PC-3 (cell line): ENCODE measurements around the gene DLG4. TPM values are rescaled to one million over a fixed set of nuclear protein-coding genes. Genes with fewer than 3 reads are reported as not detected.
A peak's percentile ranks its signal among the peaks of the same experiment; 100 is the strongest.

Source experiments
- ATAC-seq: fragments of 200-7000 bp; cut with Tn5 transposase; 2 replicates; pipeline ENCODE4 v1.9.1; 2020; ENCODE audit warnings: mild to moderate bottlenecking, moderate library complexity
- BruUV-seq: library from RNA; stranded (reverse); fragments of 400-500 nt; replicated peaks from 2 replicates; lab custom pipeline; 2021; lab: Mats Ljungman, UMichigan
- CTCF ChIA-PET: fragments of 300-600 bp; sonication (Branson Sonifier 250); formaldehyde crosslinking; loops from one replicate; lab custom pipeline; 2022; ENCODE audit warnings: antibody characterized with exemption; lab: Charles Lee
- POLR2A ChIA-PET: fragments of 300-600 bp; sonication (Branson Sonifier 250); formaldehyde crosslinking; loops from one replicate; lab custom pipeline; 2022; ENCODE audit warnings: antibody characterized with exemption; ENCODE audit not compliant: unreplicated experiment; lab: Charles Lee
- DNase-seq: peaks from one replicate; pipeline ENCODE4 v3.0.0-alpha.2; 2015
- H2AFZ ChIP-seq: fragments of 300-600 bp; sonication (generic); 2 replicates; pipeline ENCODE4 v1.6.0; 2016; ENCODE audit warnings: antibody characterized with exemption, low read length
- H3F3A ChIP-seq: fragments of 300-600 bp; sonication (generic); one replicate; pipeline ENCODE4 v1.6.0; 2017; ENCODE audit warnings: antibody characterized with exemption, low read length, control low read depth, mild to moderate bottlenecking; ENCODE audit not compliant: unreplicated experiment
- H3K27ac ChIP-seq: fragments of 300-600 bp; sonication (generic); 2 replicates; pipeline ENCODE4 v1.5.1; 2016; ENCODE audit warnings: mild to moderate bottlenecking, low read length
- H3K27me3 ChIP-seq: fragments of 300-600 bp; sonication (generic); 2 replicates; pipeline ENCODE4 v1.6.1; 2016; ENCODE audit warnings: low read length, mixed read lengths
- H3K36me3 ChIP-seq: fragments of 300-600 bp; sonication (generic); 2 replicates; pipeline ENCODE4 v1.6.1; 2016; ENCODE audit warnings: low read depth, mixed run types, low read length, mixed read lengths
- H3K4me1 ChIP-seq: fragments of 300-600 bp; sonication (generic); 2 replicates; pipeline ENCODE4 v1.5.1; 2016; ENCODE audit warnings: low read length; ENCODE audit not compliant: insufficient read depth
- H3K4me2 ChIP-seq: fragments of 300-600 bp; sonication (generic); 2 replicates; pipeline ENCODE4 v1.6.0; 2016; ENCODE audit warnings: low read length
- H3K4me3 ChIP-seq: fragments of 300-600 bp; sonication (generic); 2 replicates; pipeline ENCODE4 v1.5.1; 2016; ENCODE audit warnings: mild to moderate bottlenecking, low read length, mixed read lengths
- H3K79me2 ChIP-seq: fragments of 300-600 bp; sonication (generic); 2 replicates; pipeline ENCODE4 v1.6.1; 2017; ENCODE audit warnings: low read length, mixed read lengths
- H3K9ac ChIP-seq: fragments of 300-600 bp; sonication (generic); 2 replicates; pipeline ENCODE4 v1.6.0; 2016; ENCODE audit warnings: mild to moderate bottlenecking, low read length
- H3K9me2 ChIP-seq: fragments of 300-600 bp; sonication (generic); replicated peaks from 2 replicates; pipeline ENCODE4 v1.6.1; 2016; ENCODE audit warnings: mixed run types, low read length, mixed read lengths
- H3K9me3 ChIP-seq: fragments of 300-600 bp; sonication (generic); 2 replicates; pipeline ENCODE4 v1.6.1; 2016; ENCODE audit warnings: low read length, mixed read lengths
- H4K20me1 ChIP-seq: fragments of 300-600 bp; sonication (generic); 2 replicates; pipeline ENCODE4 v1.6.1; 2016; ENCODE audit warnings: low read length, mixed read lengths
- EZH2 ChIP-seq: fragments of 300-600 bp; sonication (generic); IDR thresholded peaks from one replicate; pipeline ENCODE4 v1.6.1; 2017; ENCODE audit warnings: antibody characterized with exemption, mild to moderate bottlenecking, low read length; ENCODE audit not compliant: unreplicated experiment
- EZH2phosphoT487 ChIP-seq: fragments of 300-600 bp; sonication (generic); IDR thresholded peaks from 2 replicates; pipeline ENCODE4 v1.6.1; 2018; ENCODE audit warnings: mild to moderate bottlenecking, antibody characterized with exemption, low read length, borderline replicate concordance
- intact Hi-C: fragments of 100-400 bp; cut with micrococcal nuclease; formaldehyde crosslinking; loops from 2 replicates; pipeline ENCODE4 v1.9.0; 2023
- total RNA-seq: library from RNA; depleted of rRNA; stranded (reverse); fragments of >200 nt; gene quantifications from 2 replicates; pipeline ENCODE4 v1.2.3, GENCODE V29; 2014
- TF ChIP-seq, protein P1 (sequence below): fragments of 300-600 bp; sonication (generic); conservative IDR thresholded peaks from 2 replicates; pipeline ENCODE4 v1.5.1; 2017; ENCODE audit warnings: antibody characterized with exemption, low read depth, mild to moderate bottlenecking, low read length

The DLG4 gene
- total RNA-seq, 1 experiment from 2014 or later, result 6.5 TPM

DNA sequence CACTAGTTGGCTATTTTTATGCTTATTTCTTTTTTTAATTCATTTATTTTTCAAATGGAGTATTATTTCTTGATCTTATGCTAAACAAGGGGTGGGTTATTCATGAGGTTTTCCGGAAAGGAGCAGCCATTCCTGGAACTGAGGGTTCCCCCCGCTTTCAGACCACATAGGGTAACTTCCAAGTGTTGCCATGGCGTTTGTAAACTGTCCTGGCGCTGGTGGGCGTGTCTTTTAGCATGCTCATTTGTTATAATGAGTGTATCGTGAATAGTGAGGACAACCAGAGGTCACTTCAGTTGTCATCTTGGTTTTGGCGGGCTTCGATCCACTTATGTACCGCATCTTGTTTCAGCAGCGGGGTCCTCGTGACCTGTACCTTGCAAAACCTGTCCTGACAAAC lies 75.4 kb downstream of the DLG4 start:
- Histone ChIP-seq H3K4me3 (no peak overlapping the region), H3F3A (no peaks in the 10 kb centered on the region), H3K9me2 (no peaks in the 10 kb centered on the region), H4K20me1 (no peaks in the 10 kb centered on the region), H3K4me2 (no peak overlapping the region), H3K79me2 (no peaks in the 10 kb centered on the region), H3K27me3 (no peaks in the 10 kb centered on the region), H3K27ac (no peak overlapping the region), H3K36me3 (no peaks in the 10 kb centered on the region), H2AFZ (no peak overlapping the region), H3K9ac (no peak overlapping the region), H3K9me3 (no peaks in the 10 kb centered on the region), H3K4me1 (peaks cover 12% of the 10 kb centered on the region)
- TF ChIP-seq EZH2, result no peak
- CTCF ChIA-PET, result no interaction called here
- ATAC-seq (no peak), DNase-seq (no peak)
- BruUV-seq, result no TSS peak
- POLR2A ChIA-PET, result no interaction called here
- intact Hi-C loops, result no loop called here

DNA sequence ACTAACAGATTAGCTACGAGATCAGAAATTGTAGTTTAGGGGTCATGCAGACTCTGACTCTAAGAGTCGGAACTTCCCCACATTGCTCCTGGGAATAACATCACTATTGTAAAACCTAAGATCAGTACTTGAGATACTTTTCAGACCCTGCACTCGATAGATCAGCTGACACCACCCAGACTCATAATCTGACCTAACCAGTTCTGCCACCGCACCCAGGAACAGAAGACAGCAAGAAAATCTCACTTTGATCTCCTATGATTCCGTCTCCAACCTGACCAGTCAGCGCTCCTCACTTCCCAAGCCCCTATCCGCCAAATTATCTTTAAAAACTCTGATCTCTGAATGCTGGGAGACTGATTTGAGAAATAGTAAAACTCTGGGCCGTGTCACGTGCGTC lies 77.8 kb downstream of the DLG4 start:
- H3K79me2 ChIP-seq, result no peaks in the 10 kb centered on the region
- no peaks in the 10 kb centered on the region for H3K9me2 ChIP-seq
- no peaks in the 10 kb centered on the region for H3K27me3 ChIP-seq
- CTCF ChIA-PET, result no interaction called here
- ATAC-seq (peak; percentile 56), DNase-seq (peak; percentile 68)
- no TSS peak for BruUV-seq
- H3K9ac ChIP-seq, result no peak overlapping the region
- no peaks in the 10 kb centered on the region for H3K9me3 ChIP-seq
- H3K36me3 ChIP-seq, result no peaks in the 10 kb centered on the region
- H3K27ac ChIP-seq, result no peak overlapping the region
- POLR2A ChIA-PET, result interaction anchor here (0.6 kb wide), 1 partner anchor 75 kb away, joined by 7 read pairs; no protein-coding TSS in a partner anchor
- H3K4me3 ChIP-seq, result no peak overlapping the region
- no peak overlapping the region for H2AFZ ChIP-seq
- intact Hi-C loops, result no loop called here
- no peaks in the 10 kb centered on the region for H3F3A ChIP-seq
- peaks cover 18% of the 10 kb centered on the region for H3K4me1 ChIP-seq
- TF ChIP-seq EZH2phosphoT487, result no peak
- TF ChIP-seq EZH2, result no peak
- TF ChIP-seq, protein P1, sequence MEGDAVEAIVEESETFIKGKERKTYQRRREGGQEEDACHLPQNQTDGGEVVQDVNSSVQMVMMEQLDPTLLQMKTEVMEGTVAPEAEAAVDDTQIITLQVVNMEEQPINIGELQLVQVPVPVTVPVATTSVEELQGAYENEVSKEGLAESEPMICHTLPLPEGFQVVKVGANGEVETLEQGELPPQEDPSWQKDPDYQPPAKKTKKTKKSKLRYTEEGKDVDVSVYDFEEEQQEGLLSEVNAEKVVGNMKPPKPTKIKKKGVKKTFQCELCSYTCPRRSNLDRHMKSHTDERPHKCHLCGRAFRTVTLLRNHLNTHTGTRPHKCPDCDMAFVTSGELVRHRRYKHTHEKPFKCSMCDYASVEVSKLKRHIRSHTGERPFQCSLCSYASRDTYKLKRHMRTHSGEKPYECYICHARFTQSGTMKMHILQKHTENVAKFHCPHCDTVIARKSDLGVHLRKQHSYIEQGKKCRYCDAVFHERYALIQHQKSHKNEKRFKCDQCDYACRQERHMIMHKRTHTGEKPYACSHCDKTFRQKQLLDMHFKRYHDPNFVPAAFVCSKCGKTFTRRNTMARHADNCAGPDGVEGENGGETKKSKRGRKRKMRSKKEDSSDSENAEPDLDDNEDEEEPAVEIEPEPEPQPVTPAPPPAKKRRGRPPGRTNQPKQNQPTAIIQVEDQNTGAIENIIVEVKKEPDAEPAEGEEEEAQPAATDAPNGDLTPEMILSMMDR, result no peak
- peak overlapping the region; percentile 37 for H3K4me2 ChIP-seq
- no peaks in the 10 kb centered on the region for H4K20me1 ChIP-seq

DNA sequence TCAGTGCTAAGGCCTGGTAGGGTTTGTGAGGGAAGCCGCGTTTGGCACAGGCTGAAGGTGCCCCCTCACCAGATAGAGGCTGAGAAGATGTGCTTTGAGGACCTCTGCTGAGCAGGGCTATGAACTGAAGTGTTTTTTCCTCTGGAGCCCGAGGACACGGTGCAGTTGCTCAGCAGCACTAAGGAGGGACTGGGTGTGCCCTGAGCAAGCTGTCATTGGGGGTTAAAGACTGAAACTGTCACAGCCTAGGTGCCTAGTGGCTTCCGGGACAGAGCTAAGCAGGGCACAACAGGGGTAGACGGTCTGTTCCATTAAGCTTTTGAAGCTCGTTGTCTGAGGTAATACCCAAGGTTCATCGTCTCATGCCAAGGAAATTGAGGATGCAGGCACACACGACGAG lies 80.2 kb downstream of the DLG4 start:
- no peak overlapping the region for H3K4me3 ChIP-seq
- H3K9me2 ChIP-seq, result no peaks in the 10 kb centered on the region
- ATAC-seq (no peak), DNase-seq (no peak)
- peaks cover 21% of the 10 kb centered on the region for H3K4me1 ChIP-seq
- no peaks in the 10 kb centered on the region for H3K9me3 ChIP-seq
- H3K9ac ChIP-seq, result no peak overlapping the region
- H3K27me3 ChIP-seq, result no peaks in the 10 kb centered on the region
- TF ChIP-seq, protein P1, result no peak
- TF ChIP-seq EZH2phosphoT487 (no peak), EZH2 (no peak)
- H3K27ac ChIP-seq, result no peak overlapping the region
- no peak overlapping the region for H2AFZ ChIP-seq
- intact Hi-C loops, result no loop called here
- H4K20me1 ChIP-seq, result no peaks in the 10 kb centered on the region
- H3F3A ChIP-seq, result no peaks in the 10 kb centered on the region
- H3K36me3 ChIP-seq, result no peaks in the 10 kb centered on the region
- ChIA-PET CTCF (no interaction called here), POLR2A (no interaction called here)
- H3K79me2 ChIP-seq, result no peaks in the 10 kb centered on the region
- H3K4me2 ChIP-seq, result no peak overlapping the region
- no TSS peak for BruUV-seq
